HG02798 (cell line): ENCODE measurements around the gene FAM221A.
"Not testable (repeated sequence)": the region's sequence is repeated elsewhere in the genome, so short reads cannot be mapped to it uniquely, and the experiment has no call there.

Experiments used
- ATAC-seq: cut with Tn5 transposase; IDR thresholded peaks from one replicate; pipeline ENCODE4 v1.9.1; 2021; ENCODE audit warnings: mild to moderate bottlenecking; ENCODE audit not compliant: unreplicated experiment, poor library complexity

The FAM221A gene, protein sequence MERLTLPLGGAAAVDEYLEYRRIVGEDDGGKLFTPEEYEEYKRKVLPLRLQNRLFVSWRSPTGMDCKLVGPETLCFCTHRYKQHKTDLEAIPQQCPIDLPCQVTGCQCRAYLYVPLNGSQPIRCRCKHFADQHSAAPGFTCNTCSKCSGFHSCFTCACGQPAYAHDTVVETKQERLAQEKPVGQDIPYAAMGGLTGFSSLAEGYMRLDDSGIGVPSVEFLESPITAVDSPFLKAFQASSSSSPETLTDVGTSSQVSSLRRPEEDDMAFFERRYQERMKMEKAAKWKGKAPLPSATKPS

DNA sequence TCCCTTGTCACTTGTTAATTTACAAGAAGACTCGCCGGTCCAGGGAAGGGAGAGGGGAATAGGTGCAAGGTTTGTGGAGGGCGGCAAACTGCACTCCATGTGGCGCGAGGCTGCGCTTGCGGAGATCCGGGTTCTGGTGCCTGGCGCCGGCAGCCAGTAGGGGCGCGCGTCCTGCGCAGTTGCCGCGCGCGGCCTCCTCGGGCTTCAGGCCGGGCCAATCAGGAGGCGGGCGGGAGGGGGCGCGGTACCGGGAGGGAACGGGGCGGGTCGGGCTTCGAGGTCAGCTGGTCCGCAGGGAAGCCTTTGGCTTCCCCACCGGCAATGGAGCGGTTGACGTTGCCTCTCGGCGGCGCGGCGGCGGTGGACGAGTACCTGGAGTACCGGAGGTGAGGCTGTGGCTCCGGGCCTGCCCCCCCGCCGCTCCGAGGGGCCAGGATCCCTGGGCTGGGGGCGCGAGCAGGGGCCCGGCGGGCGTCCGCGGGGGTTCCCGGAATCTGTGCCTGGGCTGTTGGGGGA lies at the start of gene FAM221A:
TSS of gene FAM221A (plus strand) at position 302 of the 516 bp plus-strand sequence. CDS start at position 322, 20 bp downstream.
- ATAC-seq = peak; percentile 100

DNA sequence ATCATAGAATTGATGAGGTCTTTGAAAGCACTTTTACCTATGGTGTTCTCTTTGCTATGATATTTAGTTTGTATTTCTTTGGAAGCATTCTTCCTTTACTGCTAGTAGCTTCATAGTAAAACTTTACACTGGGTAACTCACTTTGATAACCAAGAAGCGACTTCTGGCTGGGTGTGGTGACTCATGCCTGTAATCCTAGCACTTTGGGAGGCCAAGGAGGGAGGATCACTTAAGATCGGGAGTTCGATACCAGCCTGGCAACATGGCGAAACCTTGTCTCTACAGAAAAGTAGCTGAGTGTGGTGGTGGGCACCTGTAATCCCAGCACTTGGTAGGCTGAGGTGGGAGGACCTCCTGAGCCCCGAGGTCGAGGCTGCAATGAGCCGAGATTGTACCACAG lies 46.6 kb upstream of the FAM221A start:
- no peak for ATAC-seq

DNA sequence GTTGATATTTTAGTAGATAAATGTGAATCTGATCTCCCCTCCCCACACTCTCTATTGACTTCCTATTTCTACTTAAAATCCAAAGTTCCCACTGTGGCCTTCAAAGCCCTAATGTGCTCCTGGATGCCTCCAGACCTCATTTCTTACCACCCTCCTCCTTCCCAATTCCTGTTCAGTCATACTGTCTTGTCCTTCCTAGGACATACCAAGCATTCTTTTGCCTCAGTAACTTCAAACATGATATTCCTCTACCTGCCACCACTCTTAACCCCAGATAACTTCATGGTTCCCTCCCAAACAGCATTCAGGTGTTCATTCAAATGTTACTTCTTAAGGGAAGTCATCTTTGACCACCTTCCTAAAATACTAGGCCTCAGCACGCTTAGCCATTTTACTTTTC lies 34.2 kb upstream of the FAM221A start:
- ATAC-seq = no peak

DNA sequence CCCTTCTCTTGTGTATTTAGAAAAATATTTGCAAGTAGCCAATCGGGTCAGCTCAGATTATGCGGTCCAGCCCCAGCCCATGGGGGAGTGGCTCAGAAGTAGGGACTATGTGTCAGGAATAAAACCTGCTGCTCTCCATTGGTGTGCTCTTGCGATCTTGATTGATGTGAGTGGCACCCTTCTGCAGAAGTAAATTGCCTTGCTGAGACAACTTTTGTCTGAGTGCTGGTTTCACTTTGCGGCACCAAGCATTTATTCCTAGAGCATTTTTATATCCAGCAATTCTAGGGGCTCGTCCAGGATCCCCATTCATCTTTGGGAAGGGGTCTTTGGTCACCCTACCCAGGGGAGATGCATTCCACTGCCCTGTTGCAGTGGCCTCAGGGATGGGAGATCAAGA lies 26.1 kb upstream of the FAM221A start:
- no peak for ATAC-seq

DNA sequence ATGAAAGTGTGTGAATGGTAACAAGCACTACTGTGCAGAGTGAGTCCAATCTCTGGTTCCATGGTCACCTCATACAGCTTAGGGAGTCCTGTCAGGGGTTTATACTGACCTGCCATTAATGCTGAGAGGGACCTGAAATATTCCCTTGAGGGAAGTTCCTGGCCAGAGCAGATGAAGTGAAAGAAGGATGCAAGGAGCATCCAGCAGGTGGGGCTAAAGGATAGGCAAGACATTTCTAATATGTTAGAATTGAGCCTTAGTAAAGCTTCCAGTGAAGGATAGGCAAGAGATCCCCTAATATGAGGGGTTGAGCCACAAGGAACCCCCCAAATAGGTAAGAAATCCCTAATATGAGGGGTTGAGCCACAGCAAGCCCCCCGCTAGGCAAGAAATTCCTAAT lies 25.5 kb upstream of the FAM221A start:
- no peak for ATAC-seq

DNA sequence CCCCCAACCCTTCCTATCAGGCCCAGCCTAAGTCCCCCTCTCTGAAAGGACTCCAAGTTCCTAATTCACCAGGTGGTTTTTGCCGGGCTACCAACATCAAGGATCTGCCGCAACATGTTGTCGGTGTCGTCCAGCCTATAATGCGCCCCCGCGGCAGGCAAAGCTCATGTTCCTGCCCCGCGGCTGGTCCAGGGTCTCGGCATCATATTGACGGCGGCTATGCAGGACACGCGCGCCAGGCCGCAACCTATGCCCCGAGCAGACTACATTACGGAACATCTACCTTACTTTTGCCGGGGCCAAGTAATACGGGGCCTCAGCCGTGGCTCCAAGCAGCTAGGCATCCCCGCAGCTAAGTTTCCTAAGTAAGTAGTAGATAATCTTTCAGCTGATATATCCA lies 24.6 kb upstream of the FAM221A start:
- no peak for ATAC-seq

DNA sequence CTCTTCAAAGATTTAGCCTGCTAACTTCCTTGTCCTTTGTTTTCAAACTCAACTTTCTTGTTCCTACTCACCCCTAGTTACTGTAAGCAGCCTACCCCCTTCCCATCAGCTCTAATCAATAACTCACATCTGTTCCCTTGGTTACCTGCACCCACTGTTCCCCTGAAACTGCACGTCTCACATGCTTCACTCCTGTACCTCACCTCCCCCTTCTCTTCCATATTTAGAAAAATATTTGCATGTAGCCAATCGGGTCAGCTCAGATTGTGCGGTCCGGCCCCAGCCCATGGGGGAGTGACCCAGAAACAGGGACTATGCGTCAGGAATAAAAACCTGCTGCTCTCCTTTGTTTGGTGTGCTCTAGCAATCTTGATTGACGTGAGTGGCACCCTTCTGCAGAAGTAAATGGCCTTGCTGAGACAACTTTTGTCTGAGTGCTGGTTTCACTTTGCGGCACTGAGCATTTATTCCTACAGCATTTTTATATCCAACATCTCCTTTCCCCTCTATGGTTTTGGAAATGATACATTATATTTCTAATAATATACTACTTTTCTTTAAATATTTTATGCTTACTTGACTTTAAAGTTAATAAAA lies 21.1 kb upstream of the FAM221A start:
- no peak for ATAC-seq

DNA sequence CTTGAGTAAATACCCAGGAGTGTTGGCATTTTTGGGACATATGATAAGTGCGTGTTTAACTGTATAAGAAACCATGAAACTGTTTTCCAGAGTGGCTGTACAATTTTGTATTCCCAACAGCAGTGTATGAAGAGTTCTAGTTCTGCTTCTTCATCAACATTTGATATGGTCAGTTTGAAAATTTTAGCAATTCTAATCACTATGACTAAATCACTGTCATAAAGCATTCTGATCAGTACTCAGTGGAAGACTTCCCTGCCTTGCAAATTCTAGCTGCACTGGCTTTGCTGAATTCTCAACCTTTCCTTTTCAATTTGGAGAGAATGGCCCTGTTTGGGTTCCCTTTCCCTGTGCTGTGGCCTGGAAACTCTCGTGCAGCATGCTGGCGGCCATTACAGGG lies 18.6 kb upstream of the FAM221A start:
- no peak for ATAC-seq

DNA sequence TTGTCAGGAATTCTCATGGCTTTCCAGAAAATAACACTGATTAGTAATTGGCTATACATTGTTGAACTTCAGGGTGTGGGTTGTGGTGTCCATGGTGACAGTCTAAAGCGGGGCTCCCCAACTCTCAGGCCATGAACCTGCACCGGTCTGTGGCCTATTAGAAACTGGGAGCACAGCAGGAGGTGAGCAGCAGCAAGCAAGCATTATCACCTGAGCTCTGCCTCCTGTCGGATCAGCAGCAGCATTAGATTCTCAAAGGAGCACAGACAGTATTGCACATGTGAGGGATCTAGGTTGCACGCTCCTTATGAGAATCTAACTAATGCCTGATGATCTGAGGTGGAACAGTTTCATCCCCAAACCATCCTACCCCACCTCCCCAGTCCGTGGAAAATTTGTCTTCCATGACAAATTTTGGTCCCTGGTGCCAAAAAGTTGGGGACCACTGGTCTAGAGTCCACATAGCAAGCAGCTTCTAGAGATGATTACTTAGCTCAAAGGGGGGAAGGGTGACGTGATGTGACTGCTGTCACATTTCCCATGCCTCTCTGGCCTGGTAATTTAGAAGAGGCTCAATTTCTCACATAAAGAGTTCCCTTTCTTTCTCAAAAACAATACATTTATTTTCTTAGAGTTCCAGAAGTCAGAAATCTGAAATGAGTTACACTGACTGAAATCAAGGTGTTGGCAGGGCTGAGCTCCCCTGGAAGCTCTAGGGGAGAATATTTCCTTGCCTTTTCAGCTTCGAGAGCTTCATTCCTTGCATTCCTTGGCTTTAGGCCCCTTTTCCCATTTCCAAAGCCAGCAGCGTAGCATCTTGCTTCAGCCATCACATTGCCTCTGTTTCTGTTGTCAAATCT lies 17.6 kb upstream of the FAM221A start:
- ATAC-seq = no peak

DNA sequence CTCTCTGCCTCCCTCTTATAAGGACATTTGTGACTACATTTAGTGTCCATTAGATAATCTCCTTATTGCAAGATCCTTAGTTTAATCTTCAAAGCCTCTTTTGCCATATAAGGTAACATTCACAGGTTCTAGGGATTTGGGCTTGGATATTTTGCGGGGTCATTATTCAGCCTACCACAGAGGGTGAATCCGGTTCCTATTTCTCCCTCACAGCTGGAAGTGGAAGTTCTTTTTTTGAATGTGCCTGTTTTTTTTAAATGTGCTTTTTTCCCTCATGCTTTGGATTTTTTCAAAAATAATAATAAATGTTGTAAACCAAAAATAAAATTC lies 17.1 kb upstream of the FAM221A start:
- no peak for ATAC-seq

DNA sequence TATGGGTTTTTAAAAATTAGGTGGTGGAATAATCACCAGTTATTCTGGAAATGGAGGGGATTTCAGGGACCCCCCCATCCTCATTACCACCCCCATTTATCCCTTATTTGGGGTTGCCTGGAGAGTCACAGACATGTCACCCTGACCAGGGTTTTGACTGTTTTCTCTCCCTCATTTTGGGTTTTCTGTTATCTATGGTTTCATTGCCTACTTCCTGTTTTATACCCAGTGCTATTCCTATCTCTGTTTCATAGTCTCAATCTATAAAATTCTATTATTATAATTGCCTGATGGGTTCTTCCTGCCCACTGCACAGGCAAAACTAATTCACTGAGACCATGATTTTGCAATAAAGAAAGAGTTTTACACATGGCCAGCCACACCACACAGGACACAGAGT lies 15.9 kb upstream of the FAM221A start:
- no peak for ATAC-seq

DNA sequence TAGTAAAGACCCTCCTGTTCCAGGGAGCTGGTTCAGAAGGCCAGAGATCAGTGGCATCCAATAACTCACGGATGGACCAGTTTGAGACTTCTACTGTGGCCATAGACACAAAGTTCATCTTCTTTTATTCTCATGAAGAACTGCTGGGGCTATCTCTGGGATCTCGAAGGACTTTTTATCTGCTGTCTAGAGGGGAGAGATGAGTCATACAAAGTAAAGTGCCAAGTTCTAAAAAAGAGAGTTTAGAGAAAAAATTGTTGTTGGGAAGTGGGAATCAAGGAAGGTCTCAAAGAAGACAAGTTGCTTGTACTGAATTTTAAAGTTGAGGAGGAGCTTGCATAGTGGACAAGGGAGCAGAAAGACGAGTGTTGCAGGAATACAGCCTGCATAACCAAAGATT lies 8.0 kb upstream of the FAM221A start:
- no peak for ATAC-seq

DNA sequence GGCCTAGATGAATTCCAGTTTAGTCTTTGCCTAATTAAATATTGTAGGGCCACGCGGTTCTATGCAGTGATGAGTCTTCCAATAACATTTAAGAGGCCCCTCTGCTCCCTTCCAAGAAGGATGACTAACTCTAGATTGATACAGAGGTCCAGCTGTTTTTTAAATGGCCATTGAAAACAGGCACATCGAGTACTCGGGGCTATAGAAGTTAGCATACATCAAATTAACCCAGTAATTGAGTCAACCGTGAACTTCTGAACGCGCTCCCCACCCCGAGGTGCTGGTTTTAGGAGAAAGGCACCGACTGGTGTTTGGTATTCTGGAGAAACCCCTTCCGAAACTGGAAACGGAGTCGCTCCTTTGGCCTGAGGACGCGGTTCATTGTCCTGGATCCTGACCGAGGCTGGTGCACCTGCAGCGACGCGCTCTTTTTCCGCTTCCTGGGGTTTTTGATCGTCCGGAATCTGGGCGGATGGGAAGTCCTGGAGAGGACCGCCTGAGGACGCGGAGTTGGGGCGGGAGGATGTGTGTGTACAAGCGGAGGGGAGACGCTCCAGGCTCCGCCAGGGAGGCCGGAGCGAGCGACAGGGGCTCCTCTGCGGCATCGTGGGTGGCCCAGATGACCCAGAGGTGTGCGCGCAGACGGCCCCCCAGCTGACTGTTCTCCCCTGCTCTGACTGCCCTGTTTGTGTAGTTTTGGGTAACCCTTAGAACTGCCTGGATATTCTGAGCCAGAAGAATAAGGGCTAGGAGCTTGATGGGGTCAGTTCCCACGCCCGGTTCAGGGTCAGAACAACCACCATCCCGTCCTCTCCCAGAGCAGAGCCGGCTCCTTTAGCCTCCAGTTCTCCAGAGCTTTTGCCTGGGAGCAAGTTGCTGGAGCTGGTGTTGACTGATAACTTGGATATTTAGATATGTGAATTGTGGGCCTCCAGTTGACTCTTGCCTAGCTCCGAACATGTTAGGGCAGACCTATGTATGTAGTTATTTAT lies 711 bp downstream of the FAM221A start:
- ATAC-seq = peak; percentile 32

DNA sequence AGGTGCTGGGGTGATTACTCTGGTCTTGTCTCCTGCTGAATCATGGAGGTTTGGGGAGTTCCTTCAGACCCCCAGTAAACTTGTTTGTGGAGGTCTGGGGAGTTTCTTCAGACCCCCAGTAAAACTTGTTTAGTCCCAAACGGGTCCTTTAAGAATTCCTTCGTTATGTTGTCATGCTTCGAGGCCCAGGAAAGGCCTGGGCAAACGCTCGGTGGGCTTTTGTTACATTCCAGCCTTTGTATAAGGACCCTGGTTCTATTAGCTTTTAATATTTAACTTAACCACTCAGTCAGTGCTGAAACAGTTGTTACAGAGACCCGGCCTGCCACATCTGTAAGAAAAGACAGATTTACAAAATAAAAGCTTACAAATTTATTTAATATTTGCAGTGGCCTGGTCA lies 4.0 kb downstream of the FAM221A start:
- ATAC-seq = not testable (repeated sequence)

DNA sequence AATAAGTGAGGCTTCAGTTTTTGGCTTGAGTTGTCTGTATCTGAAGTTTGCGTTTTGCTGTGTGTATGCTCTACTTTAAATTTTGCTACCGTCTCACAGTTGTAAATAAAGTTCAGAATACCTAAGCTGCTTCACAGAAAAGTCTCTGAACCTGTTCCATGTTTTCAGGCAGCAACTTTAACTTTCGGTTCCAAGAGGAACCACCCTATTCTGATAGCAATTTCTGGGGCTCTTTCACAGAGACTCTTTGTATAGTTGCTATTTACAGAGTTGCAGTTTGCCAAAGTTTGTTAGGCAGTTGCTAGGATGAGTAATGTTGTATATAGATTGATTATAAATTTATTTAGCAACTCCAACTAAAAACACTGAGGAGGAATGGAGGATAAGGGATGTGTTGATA lies 5.7 kb downstream of the FAM221A start:
- no peak for ATAC-seq

DNA sequence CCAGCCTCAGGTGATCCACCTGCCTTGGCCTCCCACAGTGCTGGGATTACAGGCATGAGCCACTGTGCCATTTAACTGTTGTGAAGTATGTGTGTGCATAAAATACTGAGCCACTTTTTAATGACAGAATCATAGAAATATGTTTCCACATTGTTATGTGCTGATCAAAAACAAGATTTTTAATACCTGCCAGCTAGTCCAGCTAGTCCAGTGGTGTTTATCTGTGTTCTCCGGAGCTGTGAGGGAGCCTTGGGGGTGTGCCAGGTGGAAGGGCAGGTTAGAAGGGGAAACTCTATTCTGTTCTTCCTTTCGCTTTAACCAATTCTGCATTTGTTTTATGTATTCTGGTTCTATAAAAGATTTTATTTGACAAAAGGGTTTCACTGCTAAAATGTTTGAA lies 7.0 kb downstream of the FAM221A start:
- ATAC-seq = no peak

DNA sequence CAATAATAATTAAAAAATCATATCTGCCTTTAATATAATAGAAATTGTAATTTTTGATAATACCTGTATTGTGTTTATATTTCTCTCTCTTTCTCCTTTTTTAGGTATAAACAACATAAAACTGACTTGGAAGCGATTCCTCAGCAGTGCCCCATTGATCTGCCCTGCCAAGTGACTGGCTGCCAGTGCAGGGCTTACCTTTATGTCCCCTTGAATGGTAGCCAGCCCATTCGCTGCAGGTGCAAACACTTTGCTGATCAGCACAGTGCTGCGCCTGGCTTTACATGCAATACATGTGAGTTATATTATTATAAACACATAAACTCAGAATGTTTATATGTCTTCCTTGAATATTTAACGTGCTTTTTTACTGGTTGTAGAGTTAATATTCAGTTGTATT lies 9.2 kb downstream of the FAM221A start:
- no peak for ATAC-seq

DNA sequence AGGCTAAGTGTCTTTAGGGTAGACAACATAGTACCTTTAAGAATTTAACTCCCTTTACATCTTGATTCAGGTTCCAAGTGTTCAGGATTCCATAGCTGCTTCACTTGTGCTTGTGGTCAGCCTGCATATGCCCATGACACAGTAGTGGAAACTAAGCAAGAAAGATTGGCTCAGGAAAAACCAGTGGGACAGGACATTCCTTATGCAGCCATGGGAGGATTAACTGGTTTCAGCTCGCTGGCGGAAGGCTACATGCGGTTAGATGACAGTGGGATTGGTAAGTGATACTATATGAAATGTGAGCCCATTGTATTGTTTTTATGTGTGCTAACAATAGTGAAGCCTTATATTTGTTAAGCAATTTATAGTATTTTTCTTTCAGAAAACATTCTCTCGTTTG lies 11.3 kb downstream of the FAM221A start:
- no peak for ATAC-seq

DNA sequence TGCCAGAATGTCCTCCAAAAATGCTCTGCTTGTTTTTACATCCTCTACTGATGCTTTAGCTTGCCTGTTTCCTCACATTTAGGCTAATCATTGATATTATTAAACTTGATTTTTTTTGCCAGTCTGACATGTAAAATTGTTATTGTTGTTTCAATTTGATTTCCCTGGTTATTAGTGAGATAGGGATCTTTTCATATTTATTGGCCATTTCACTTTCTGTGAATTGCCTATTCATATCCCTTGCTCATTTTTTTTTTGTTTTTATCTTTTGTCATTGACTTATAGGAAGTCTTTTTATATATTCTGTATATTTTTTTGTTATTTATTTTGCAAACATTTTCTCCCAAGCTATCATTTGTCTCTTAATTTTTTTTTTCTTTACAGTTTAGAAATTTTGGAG lies 13.2 kb downstream of the FAM221A start:
- no peak for ATAC-seq

DNA sequence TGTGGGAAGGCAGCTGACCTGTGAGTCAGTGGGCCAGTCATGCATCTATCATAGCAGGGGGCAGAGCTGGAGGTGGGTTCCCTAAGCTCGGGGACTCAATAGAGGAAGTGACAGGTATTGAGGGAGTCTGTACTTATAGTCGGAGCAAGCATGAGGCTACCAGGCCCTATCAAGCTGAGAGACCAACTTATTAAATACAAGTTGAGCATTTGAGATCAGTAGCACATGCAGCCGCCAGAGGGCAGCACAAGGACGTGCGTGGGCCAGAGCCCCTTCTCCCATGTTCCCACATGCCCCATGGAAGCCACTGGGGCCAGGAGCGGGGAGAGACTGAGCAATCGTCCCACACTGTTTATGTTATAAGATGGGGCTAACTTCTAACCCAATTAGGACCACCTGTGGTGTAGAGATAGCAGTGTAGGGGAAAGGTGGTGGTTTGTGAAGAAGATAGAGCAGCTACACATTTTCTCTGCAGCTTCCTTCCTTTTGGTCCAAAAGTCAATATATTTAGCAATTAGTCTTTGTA lies 17.0 kb downstream of the FAM221A start:
- ATAC-seq = peak; percentile 78
